Fibroblast of pulmonary artery (primary cell): ENCODE measurements around the gene CHCHD2.
"Not testable (repeated sequence)": the region's sequence is repeated elsewhere in the genome, so short reads cannot be mapped to it uniquely, and the experiment has no call there.

ENCODE experiments used
- DNase-seq: peaks from one replicate; pipeline ENCODE4 v3.0.0-alpha.2; 2010; ENCODE audit warnings: low read depth
- H3K4me3 ChIP-seq: replicated peaks from 2 replicates; pipeline ENCODE4 v1.5.1; 2011; ENCODE audit warnings: low read depth, mild to moderate bottlenecking, control low read depth, low read length, moderate library complexity
- CTCF ChIP-seq: IDR thresholded peaks from 2 replicates; pipeline ENCODE4 v1.5.1; 2011; ENCODE audit warnings: mild to moderate bottlenecking, control low read depth, low read length, inconsistent platforms; ENCODE audit errors: missing control alignments

The CHCHD2 gene

GRCh38 chr7:56110611-56111010, 4.3 kb upstream of the CHCHD2 start:
- no peak for TF ChIP-seq CTCF
- DNase-seq: no peak
- no peak overlapping the region for H3K4me3 ChIP-seq

- no peak for TF ChIP-seq CTCF
- DNase-seq: no peak
- H3K4me3 ChIP-seq: no peak overlapping the region
These were observed 1.6 kb upstream of the CHCHD2 start for GRCh38 chr7:56107954-56108258.

- DNase-seq: peak; percentile 77
- peak overlapping the region; percentile 85 for H3K4me3 ChIP-seq
- TF ChIP-seq CTCF: no peak
These were observed 768 bp downstream of the CHCHD2 start for GRCh38 chr7:56105508-56105907.

- not testable (repeated sequence) for DNase-seq, H3K4me3 ChIP-seq
These were observed 2.1 kb downstream of the CHCHD2 start for GRCh38 chr7:56104138-56104537.

GRCh38 chr7:56099653-56100052, 6.6 kb downstream of the CHCHD2 start:
- no peak for DNase-seq
- no peak overlapping the region for H3K4me3 ChIP-seq
- no peak for TF ChIP-seq CTCF

GRCh38 chr7:56098187-56099008, 7.9 kb downstream of the CHCHD2 start:
- not testable (repeated sequence) for DNase-seq

GRCh38 chr7:56097700-56098099, 8.6 kb downstream of the CHCHD2 start:
- no peak for TF ChIP-seq CTCF
- peak; percentile 80 for DNase-seq
- H3K4me3 ChIP-seq: no peak overlapping the region

More at GRCh38 chr7:56098187-56099008, 7.9 kb downstream of the CHCHD2 start:
- not testable (repeated sequence) for H3K4me3 ChIP-seq

- peak; percentile 69 for TF ChIP-seq CTCF
- no peak within 1 kb of the TSS for H3K4me3 ChIP-seq
- DNase-seq: peak; percentile 87
These were observed 13.3 kb downstream of the CHCHD2 start, which contains the start of gene PHKG1 for GRCh38 chr7:56092789-56093531. Gene PHKG1, minus strand, starts transcription at chr7:56092952. Its CDS starts 4,011 bp downstream, at chr7:56088941.

- DNase-seq, H3K4me3 ChIP-seq: not testable (repeated sequence)
These were observed 13.9 kb downstream of the CHCHD2 start for GRCh38 chr7:56092388-56092787.
